ENCODE data around the gene BTBD9.

Gene BTBD9

GRCh38 chr6:38176797-38177751, 462.7 kb downstream of the BTBD9 start:
- H3K4me3 ChIP-seq (ENCODE audit: low read depth in 1 of 2, low read length in 2 of 2), result no peak overlapping the region
- H3K79me2 ChIP-seq (ENCODE audit: insufficient read depth, low read length), result no peaks in the 10 kb centered on the region
- H3K4me1 ChIP-seq (ENCODE audit: insufficient read depth, low read length), result no peaks in the 10 kb centered on the region
- no peak overlapping the region for H3K9ac ChIP-seq (ENCODE audit: low read depth, low read length)
- H3K4me2 ChIP-seq (ENCODE audit: insufficient read depth, low read length), result no peak overlapping the region
- no peaks in the 10 kb centered on the region for H3K9me3 ChIP-seq (ENCODE audit: insufficient read depth, low read length, severe bottlenecking)
- H4K20me1 ChIP-seq (ENCODE audit: insufficient read depth, low read length), result no peaks in the 10 kb centered on the region
- H3K36me3 ChIP-seq (ENCODE audit: insufficient read depth, low read length), result no peaks in the 10 kb centered on the region
- H3K27ac ChIP-seq (ENCODE audit: low read length), result no peak overlapping the region
- no peak for TF ChIP-seq EZH2 (IDR thresholded peaks at IDR 0.05; ENCODE audit: borderline replicate concordance, low read depth, low read length, severe bottlenecking)
- TF ChIP-seq, protein P1, sequence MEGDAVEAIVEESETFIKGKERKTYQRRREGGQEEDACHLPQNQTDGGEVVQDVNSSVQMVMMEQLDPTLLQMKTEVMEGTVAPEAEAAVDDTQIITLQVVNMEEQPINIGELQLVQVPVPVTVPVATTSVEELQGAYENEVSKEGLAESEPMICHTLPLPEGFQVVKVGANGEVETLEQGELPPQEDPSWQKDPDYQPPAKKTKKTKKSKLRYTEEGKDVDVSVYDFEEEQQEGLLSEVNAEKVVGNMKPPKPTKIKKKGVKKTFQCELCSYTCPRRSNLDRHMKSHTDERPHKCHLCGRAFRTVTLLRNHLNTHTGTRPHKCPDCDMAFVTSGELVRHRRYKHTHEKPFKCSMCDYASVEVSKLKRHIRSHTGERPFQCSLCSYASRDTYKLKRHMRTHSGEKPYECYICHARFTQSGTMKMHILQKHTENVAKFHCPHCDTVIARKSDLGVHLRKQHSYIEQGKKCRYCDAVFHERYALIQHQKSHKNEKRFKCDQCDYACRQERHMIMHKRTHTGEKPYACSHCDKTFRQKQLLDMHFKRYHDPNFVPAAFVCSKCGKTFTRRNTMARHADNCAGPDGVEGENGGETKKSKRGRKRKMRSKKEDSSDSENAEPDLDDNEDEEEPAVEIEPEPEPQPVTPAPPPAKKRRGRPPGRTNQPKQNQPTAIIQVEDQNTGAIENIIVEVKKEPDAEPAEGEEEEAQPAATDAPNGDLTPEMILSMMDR (IDR thresholded peaks at IDR 0.05; ENCODE audit: borderline replicate concordance, extremely low read depth, low read length, poor library complexity, severe bottlenecking), result no peak
- no peak for ATAC-seq (ENCODE audit: insufficient read depth, low read depth)
- H2AFZ ChIP-seq (ENCODE audit: low read depth, low read length), result no peak overlapping the region
- no peak for DNase-seq
- H3K27me3 ChIP-seq (ENCODE audit: insufficient read depth, low read length, poor library complexity), result no peaks in the 10 kb centered on the region

DNA sequence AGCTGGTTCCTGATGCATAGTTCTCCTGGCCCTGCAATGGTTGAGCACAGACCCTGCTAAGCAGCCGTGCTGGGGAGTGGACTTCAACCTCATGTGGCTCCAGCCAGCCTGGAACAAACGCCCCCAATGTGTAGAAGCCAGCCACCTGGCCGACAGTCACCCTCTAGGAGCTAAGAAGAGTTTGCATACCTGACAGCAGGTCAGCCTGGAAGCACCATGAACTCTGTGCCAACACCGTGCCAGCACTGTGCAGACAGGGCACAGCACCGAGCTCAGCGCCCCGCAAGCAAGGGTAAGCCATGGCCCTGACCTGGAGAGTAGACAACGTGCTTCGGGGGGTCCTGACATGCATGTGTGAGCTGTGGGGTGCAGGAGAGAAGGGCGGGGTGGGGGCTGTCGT, 463.9 kb downstream of the BTBD9 start:
- DNase-seq, result no peak
- Histone ChIP-seq H3K9ac (ENCODE audit: low read depth, low read length) (no peak overlapping the region), H3K4me1 (ENCODE audit: insufficient read depth, low read length) (no peaks in the 10 kb centered on the region), H3K27me3 (ENCODE audit: insufficient read depth, low read length, poor library complexity) (no peaks in the 10 kb centered on the region), H4K20me1 (ENCODE audit: insufficient read depth, low read length) (no peaks in the 10 kb centered on the region), H2AFZ (ENCODE audit: low read depth, low read length) (no peak overlapping the region), H3K4me3 (ENCODE audit: low read depth in 1 of 2, low read length in 2 of 2) (no peak overlapping the region), H3K36me3 (ENCODE audit: insufficient read depth, low read length) (no peaks in the 10 kb centered on the region), H3K27ac (ENCODE audit: low read length) (no peak overlapping the region), H3K9me3 (ENCODE audit: insufficient read depth, low read length, severe bottlenecking) (no peaks in the 10 kb centered on the region), H3K79me2 (ENCODE audit: insufficient read depth, low read length) (no peaks in the 10 kb centered on the region), H3K4me2 (ENCODE audit: insufficient read depth, low read length) (no peak overlapping the region)
- no peak for ATAC-seq (ENCODE audit: insufficient read depth, low read depth)
- TF ChIP-seq, protein P1 (IDR thresholded peaks at IDR 0.05; ENCODE audit: borderline replicate concordance, extremely low read depth, low read length, poor library complexity, severe bottlenecking), result no peak
- no peak for TF ChIP-seq EZH2 (IDR thresholded peaks at IDR 0.05; ENCODE audit: borderline replicate concordance, low read depth, low read length, severe bottlenecking)

DNA sequence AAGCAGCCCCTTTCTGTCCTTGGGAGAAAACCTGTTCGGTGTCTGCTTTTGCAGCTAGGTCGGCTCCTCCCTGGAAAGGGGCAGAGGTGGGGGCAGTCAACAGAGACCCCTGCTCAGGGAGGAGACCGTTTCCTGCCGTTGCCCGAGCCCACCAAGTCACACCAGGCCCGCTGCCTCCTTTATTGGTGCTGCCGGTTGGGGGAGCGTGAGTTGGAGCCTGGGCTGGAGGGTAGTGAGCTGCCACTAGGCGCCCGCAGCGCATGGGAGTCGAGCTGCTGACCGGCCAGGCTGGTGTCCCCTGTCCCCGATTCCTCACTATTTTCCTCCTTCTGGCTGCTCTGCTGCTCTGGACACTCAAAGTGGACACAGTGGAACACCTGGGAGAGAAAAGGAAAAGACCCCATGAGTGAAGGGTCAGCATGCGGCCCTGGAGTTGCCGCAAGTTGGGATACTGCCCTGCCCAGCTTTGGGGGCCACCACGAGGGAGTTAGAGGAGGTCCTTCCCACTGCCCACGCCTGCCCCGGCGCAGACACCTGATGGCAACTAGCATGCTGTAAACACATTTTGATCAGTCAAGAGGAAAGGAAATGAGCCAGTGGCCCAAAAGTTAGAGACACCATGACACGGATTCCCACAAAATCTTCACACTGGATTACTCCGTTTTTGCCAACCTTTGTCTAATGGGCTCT, 464.8 kb downstream of the BTBD9 start:
- ATAC-seq (ENCODE audit: insufficient read depth, low read depth), result no peak
- no peaks in the 10 kb centered on the region for H4K20me1 ChIP-seq (ENCODE audit: insufficient read depth, low read length)
- H3K36me3 ChIP-seq (ENCODE audit: insufficient read depth, low read length), result no peaks in the 10 kb centered on the region
- no peaks in the 10 kb centered on the region for H3K79me2 ChIP-seq (ENCODE audit: insufficient read depth, low read length)
- H3K9ac ChIP-seq (ENCODE audit: low read depth, low read length), result no peak overlapping the region
- H3K27me3 ChIP-seq (ENCODE audit: insufficient read depth, low read length, poor library complexity), result no peaks in the 10 kb centered on the region
- H3K4me1 ChIP-seq (ENCODE audit: insufficient read depth, low read length), result no peaks in the 10 kb centered on the region
- DNase-seq, result no peak
- H3K9me3 ChIP-seq (ENCODE audit: insufficient read depth, low read length, severe bottlenecking), result no peaks in the 10 kb centered on the region
- H2AFZ ChIP-seq (ENCODE audit: low read depth, low read length), result no peak overlapping the region
- no peak overlapping the region for H3K4me2 ChIP-seq (ENCODE audit: insufficient read depth, low read length)
- H3K4me3 ChIP-seq (ENCODE audit: low read depth in 1 of 2, low read length in 2 of 2), result no peak overlapping the region
- TF ChIP-seq, protein P1 (IDR thresholded peaks at IDR 0.05; ENCODE audit: borderline replicate concordance, extremely low read depth, low read length, poor library complexity, severe bottlenecking), result no peak
- no peak for TF ChIP-seq EZH2 (IDR thresholded peaks at IDR 0.05; ENCODE audit: borderline replicate concordance, low read depth, low read length, severe bottlenecking)
- H3K27ac ChIP-seq (ENCODE audit: low read length), result no peak overlapping the region

All from DND-41 (cell line).